ENCODE results near the gene FAAH2.

FAAH2 gene

DNA sequence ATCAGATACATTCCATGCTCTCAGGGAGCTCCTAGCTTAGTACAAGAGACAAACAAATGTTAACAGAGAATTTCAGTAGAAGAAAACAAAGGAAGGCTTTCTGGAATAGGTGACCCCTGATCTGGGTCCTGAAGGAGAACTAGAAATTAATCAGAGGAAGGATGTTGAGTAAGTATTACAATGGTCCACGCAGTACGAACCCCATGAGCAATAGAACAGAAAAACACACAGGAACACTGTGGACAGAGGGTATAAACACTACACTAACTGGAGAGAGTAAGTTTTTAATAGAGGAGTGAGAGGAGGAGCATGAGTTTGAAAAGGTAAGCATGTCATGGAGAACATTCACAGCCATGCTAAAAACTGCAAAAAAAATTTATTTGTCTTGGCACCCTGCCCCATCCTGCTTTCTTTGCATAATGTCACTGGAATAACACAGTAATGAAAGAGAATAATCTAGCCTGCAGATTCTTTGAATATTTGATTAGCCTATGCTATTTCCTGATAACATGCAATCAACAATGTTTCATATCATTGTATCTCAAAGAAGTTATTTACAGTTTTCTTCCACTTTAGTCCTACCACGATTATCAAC, 165.0 kb downstream of the FAAH2 start:
- TF ChIP-seq ZFX (IDR thresholded peaks at IDR 0.05; ENCODE audit: borderline replicate concordance), result no peak
- TF ChIP-seq, protein P1, sequence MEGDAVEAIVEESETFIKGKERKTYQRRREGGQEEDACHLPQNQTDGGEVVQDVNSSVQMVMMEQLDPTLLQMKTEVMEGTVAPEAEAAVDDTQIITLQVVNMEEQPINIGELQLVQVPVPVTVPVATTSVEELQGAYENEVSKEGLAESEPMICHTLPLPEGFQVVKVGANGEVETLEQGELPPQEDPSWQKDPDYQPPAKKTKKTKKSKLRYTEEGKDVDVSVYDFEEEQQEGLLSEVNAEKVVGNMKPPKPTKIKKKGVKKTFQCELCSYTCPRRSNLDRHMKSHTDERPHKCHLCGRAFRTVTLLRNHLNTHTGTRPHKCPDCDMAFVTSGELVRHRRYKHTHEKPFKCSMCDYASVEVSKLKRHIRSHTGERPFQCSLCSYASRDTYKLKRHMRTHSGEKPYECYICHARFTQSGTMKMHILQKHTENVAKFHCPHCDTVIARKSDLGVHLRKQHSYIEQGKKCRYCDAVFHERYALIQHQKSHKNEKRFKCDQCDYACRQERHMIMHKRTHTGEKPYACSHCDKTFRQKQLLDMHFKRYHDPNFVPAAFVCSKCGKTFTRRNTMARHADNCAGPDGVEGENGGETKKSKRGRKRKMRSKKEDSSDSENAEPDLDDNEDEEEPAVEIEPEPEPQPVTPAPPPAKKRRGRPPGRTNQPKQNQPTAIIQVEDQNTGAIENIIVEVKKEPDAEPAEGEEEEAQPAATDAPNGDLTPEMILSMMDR (IDR thresholded peaks at IDR 0.05), result no peak
- H3K27ac ChIP-seq, result no peak overlapping the region

DNA sequence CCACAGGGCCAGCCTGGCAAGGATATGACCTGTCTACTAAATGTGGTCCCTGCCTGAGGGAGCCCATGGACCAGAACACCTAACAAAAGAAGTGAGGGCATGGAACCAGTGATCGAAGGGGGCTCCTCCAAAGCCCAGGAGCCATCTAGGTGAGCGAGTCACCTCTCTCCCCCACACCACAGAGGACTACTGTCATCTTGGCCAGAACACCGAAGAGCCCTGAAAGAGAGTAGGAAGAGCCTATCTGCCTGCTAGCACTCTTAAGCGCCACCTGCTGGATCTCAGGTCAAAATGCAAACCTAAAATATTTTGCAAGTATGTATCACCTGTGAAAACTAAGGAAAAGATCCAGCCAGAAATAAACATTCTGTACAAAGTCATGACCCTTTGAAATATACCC, 167.4 kb downstream of the FAAH2 start:
- H3K27ac ChIP-seq, result no peak overlapping the region
- no peak for TF ChIP-seq ZFX (IDR thresholded peaks at IDR 0.05; ENCODE audit: borderline replicate concordance)
- TF ChIP-seq, protein P1 (IDR thresholded peaks at IDR 0.05), result peak; percentile 61

DNA sequence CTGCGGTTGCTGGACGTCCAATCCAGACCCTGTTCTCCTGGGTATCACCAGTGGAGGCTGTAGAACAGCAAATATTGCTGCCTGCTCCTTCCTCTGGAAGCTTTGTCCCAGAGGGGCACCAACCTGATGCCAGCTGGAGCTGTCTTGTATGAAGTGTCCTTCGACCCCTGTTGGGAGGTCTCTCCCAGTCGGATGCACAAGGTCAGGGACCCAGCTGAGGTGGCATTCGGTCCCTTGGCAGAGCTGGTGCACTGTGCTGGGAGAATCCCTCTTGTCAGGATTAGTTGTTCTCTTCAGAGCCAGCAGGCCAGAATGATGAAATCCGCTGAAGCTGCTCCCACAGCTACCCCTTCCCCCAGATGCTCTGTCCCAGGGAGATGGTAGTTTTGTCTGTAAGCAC, 195.0 kb downstream of the FAAH2 start:
- TF ChIP-seq, protein P1 (IDR thresholded peaks at IDR 0.05), result no peak
- no peak for TF ChIP-seq ZFX (IDR thresholded peaks at IDR 0.05; ENCODE audit: borderline replicate concordance)
- H3K27ac ChIP-seq, result no peak overlapping the region

DNA sequence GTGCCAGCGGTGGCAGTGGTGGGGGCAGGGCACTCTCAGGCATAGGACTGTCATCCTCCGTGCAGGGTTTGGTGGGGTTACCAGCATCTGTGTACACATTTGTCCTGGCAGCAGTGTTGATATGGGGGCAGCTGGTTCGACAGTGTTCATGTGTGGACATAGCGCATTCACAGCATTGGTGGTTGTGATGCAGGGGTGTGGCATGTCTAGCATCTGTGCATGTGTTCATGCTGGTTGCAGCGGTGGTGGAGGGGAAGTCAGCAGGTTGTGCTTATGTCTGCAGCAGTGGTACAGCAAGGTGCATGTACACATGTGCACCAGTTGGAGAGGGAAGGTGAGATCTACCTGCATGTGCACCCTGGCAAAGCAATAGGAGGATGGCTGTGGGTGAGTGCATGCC, 230.0 kb downstream of the FAAH2 start:
- no peak overlapping the region for H3K27ac ChIP-seq
- no peak for TF ChIP-seq ZFX (IDR thresholded peaks at IDR 0.05; ENCODE audit: borderline replicate concordance)
- TF ChIP-seq, protein P1 (IDR thresholded peaks at IDR 0.05), result no peak

DNA sequence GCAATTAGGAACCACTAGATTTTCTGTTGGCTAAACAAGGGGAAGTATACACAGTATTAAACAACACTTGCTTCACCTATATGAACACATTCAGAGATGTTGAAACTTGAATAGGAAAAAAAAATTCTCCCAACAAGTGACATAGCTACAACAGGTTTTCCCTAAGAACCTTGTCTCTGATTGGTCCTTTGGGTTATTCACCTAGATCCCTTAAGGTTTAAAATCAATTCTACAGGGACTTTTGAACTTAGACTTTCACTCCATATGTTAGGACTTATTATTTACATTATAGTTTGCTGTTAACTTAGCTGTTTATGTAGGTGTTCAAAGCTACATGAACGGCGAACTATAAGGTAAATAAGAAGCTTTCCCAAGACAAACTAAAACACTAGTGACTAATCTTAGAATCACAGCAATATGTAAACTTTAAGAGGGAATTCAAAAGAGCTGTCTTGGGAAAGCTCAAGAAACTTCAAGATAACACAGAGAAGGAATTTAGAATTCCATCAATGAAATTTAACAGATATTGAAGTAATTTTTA, 233.1 kb downstream of the FAAH2 start:
- TF ChIP-seq, protein P1 (IDR thresholded peaks at IDR 0.05), result no peak
- no peak for TF ChIP-seq ZFX (IDR thresholded peaks at IDR 0.05; ENCODE audit: borderline replicate concordance)
- H3K27ac ChIP-seq, result no peak overlapping the region

DNA sequence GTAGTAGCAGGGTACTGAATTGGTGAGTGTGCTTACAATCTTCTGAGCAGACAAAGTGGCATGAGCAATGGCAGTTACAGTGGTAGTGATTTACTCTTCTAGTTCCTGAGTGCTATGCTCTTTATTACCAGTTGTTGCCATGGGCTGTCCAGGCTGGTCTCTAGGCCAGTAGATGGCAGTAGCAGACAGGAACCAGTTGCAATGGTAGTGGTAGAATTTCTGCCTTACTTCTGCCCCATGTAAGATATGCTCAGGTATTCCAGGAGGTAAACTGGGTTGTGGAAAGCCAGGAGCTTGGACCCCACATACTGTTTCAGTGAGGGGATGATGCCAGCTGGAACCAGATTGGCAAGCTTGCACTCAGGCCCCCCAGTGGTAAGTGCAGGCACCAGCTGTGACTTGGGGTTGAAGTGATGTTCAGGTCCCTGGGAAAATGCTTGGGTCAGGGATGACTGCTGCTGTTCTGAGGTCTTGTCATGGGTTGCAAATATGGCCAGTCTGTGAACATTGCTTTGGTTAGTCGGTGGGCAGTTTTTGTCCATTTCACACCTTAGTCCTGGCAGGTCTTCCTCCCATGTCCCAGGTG, 242.3 kb downstream of the FAAH2 start:
- no peak overlapping the region for H3K27ac ChIP-seq
- TF ChIP-seq ZFX (IDR thresholded peaks at IDR 0.05; ENCODE audit: borderline replicate concordance), result no peak
- TF ChIP-seq, protein P1 (IDR thresholded peaks at IDR 0.05), result peak; percentile 62
